Spleen (tissue), 11 donors: ENCODE measurements around the gene CCL18. TPM values are rescaled to one million over a fixed set of nuclear protein-coding genes. Genes with fewer than 3 reads are reported as not detected.
"Not testable (repeated sequence)": the region's sequence is repeated elsewhere in the genome, so short reads cannot be mapped to it uniquely, and the experiment has no call there.

Source experiments
- DNase-seq: peaks from one replicate; pipeline ENCODE4 v3.0.0-alpha.2; 2020
- H3K27ac ChIP-seq, 8 donors: fragments of 200-600 bp; sonication (generic) in 7 of 8; 1 replicate in 4 of 8; 2 replicates in 4 of 8; pipeline versions ENCODE4 v1.5.0 to v1.8.0; 2016 to 2021; ENCODE audit warnings: inconsistent platforms in 4 of 8, mild to moderate bottlenecking in 4 of 8, moderate library complexity in 1 of 8
- H3K27me3 ChIP-seq, 7 donors: fragments of 200-600 bp; sonication (generic) in 6 of 7; replicated peaks in 1 of 7; 1 replicate in 4 of 7; 2 replicates in 3 of 7; pipeline versions ENCODE4 v1.5.0 to v1.8.0; 2016 to 2021; ENCODE audit warnings: inconsistent platforms in 3 of 7, mild to moderate bottlenecking in 1 of 7
- H3K36me3 ChIP-seq, 6 donors: fragments of 200-600 bp; sonication (generic) in 5 of 6; 1 replicate in 4 of 6; 2 replicates in 2 of 6; pipeline versions ENCODE4 v1.5.0 to v1.8.0; 2016 to 2021; ENCODE audit warnings: inconsistent platforms in 2 of 6
- H3K4me1 ChIP-seq, 6 donors: fragments of 200-600 bp; sonication (generic) in 5 of 6; 1 replicate in 3 of 6; 2 replicates in 3 of 6; pipeline versions ENCODE4 v1.5.0 to v1.8.0; 2016 to 2021; ENCODE audit warnings: inconsistent platforms in 3 of 6
- H3K4me3 ChIP-seq, 8 donors: fragments of 200-600 bp; sonication (generic) in 7 of 8; 1 replicate in 4 of 8; 2 replicates in 4 of 8; pipeline versions ENCODE4 v1.5.0 to v1.8.0; 2016 to 2021; ENCODE audit warnings: inconsistent platforms in 4 of 8, mild to moderate bottlenecking in 4 of 8, moderate library complexity in 2 of 8
- H3K9me3 ChIP-seq, 8 donors: fragments of 200-600 bp; sonication (generic) in 7 of 8; 1 replicate in 4 of 8; 2 replicates in 4 of 8; pipeline versions ENCODE4 v1.5.0 to v1.8.0; 2016 to 2021; ENCODE audit warnings: inconsistent platforms in 4 of 8
- POLR2A ChIP-seq, 3 donors: fragments of 450-650 bp; IDR thresholded peaks; one replicate each; pipeline ENCODE4 v1.5.1; 2017; ENCODE audit warnings: antibody characterized with exemption in 3 of 3, mild to moderate bottlenecking in 1 of 3
- POLR2AphosphoS5 ChIP-seq, 3 donors: sonication (generic); formaldehyde crosslinking; IDR thresholded peaks; one replicate each; pipeline ENCODE4 v1.5.1; 2017; ENCODE audit warnings: antibody characterized with exemption in 3 of 3
- WGBS, 5 donors: extraction: QIAGEN DNeasy Blood & Tissue Kit in 3 of 5; methylation state at CpG; one replicate each; pipeline versions ENCODE4 v1.1.5 to v1.1.7; 2013 to 2018; 5-methylcytosine and 5-hydroxymethylcytosine counted together
- intact Hi-C: fragments of 100-400 bp; cut with DNase I; formaldehyde crosslinking; loops from one replicate; pipeline ENCODE4 v1.15.0; 2023; ENCODE audit warnings: low total_unique reads
- polyA plus RNA-seq, 3 donors: library from polyadenylated mRNA; stranded (reverse); fragments of 200-250 nt; gene quantifications; one replicate each; pipeline ENCODE4 v1.2.1, GENCODE V29; 2013
- total RNA-seq, 7 donors: library from RNA; depleted of rRNA in 3 of 7; stranded (reverse); fragments of >200 nt in 3 of 7; fragmentation: NEBNext Ultra II Directional in 4 of 7; extraction: Animal tissue kit (Norgen Biotek cat#: 25700) in 4 of 7; gene quantifications; one replicate each; pipeline versions ENCODE4 v1.1.0 to v1.2.1, GENCODE V29; 2016 to 2021
- TF ChIP-seq, protein P1 (sequence below), 11 experiments: fragments of 200-600 bp in 7 of 11; fragments of 450-650 bp in 4 of 11; sonication (generic) in 4 of 11; IDR thresholded peaks in 8 of 11; conservative IDR thresholded peaks in 3 of 11; 1 replicate in 7 of 11; 2 replicates in 4 of 11; pipeline versions ENCODE4 v1.4.0 to v1.8.0; 2016 to 2021; ENCODE audit warnings: antibody characterized with exemption in 11 of 11, inconsistent platforms in 4 of 11, mild to moderate bottlenecking in 1 of 11
- donor health status: healthy with polysubstance abuse.
- donor health status: DM: no; HTN: no; CAD: no; lungs with moderate emphysema.
- donor health status: DM: no; HTN: no; CAD: no.
- donor health status: Bipolar disorder and iron deficiency.
- donor health status: healthy.
- donor health status: DM: no; HTN: no; CAD: no.
- donor health status: DM: yes; HTN: yes; CAD: no.

CCL18 gene
- total and polyA plus RNA-seq, 10 donors = 5.2 to 109 (median 12.4) TPM

GRCh38 chr17:36094746-36095145 is 30.7 kb downstream of the CCL18 start:
- WGBS, 5 donors = 74 to 89% (median 81%) methylated on average over 7 of the region's 7 CpGs
- H3K27me3 ChIP-seq = no peaks in the 10 kb centered on the region

DNA sequence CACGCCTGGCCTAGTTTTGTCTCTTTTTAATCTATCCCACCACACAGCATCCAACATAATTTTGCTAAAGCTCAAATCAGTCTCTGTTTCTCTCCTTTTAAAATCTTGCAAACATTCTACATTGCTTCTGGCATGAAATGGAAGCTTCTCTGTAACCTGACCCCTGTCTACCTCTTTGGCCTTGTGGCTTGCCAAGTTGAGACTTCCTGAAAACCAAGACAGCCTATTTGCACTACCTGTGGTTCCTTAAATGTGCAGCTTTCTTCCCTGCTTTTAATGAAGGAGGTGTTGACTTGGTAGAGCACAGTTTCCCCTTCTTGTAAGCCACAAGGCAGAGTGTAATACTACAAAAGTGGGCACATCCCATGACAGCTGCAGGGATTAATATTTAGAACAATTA is 31.9 kb downstream of the CCL18 start:
- Histone ChIP-seq H3K4me3 (no peak overlapping the region), H3K36me3 (no peaks in the 10 kb centered on the region), H3K27ac (peak overlapping the region in 2 of 8 donors; percentile 5 to 7), H3K4me1 (peaks cover 4 to 69% (median 26%) of the 10 kb centered on the region in 6 donors), H3K9me3 (no peaks in the 10 kb centered on the region), H3K27me3 (no peaks in the 10 kb centered on the region)
- 86 to 100% (median 90%) methylated on average over 1 of the region's 1 CpG for WGBS, 5 donors
- TF ChIP-seq POLR2A (IDR thresholded peaks at IDR 0.05) (no peak), POLR2AphosphoS5 (IDR thresholded peaks at IDR 0.05) (no peak)
- TF ChIP-seq, protein P1, sequence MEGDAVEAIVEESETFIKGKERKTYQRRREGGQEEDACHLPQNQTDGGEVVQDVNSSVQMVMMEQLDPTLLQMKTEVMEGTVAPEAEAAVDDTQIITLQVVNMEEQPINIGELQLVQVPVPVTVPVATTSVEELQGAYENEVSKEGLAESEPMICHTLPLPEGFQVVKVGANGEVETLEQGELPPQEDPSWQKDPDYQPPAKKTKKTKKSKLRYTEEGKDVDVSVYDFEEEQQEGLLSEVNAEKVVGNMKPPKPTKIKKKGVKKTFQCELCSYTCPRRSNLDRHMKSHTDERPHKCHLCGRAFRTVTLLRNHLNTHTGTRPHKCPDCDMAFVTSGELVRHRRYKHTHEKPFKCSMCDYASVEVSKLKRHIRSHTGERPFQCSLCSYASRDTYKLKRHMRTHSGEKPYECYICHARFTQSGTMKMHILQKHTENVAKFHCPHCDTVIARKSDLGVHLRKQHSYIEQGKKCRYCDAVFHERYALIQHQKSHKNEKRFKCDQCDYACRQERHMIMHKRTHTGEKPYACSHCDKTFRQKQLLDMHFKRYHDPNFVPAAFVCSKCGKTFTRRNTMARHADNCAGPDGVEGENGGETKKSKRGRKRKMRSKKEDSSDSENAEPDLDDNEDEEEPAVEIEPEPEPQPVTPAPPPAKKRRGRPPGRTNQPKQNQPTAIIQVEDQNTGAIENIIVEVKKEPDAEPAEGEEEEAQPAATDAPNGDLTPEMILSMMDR (IDR thresholded peaks at IDR 0.05 in 8 of 11, conservative IDR thresholded peaks at IDR 0.05 in 3 of 11) = no peak
- no peak for DNase-seq
- intact Hi-C loops = no loop called here

More at GRCh38 chr17:36094746-36095145, 30.7 kb downstream of the CCL18 start:
- peaks cover 5 to 73% (median 36%) of the 10 kb centered on the region in 6 donors for H3K4me1 ChIP-seq
- intact Hi-C loops = no loop called here
- H3K36me3 ChIP-seq = no peaks in the 10 kb centered on the region
- H3K27ac ChIP-seq = no peak overlapping the region
- TF ChIP-seq, protein P1 (IDR thresholded peaks at IDR 0.05 in 8 of 11, conservative IDR thresholded peaks at IDR 0.05 in 3 of 11) = no peak
- TF ChIP-seq POLR2AphosphoS5 (IDR thresholded peaks at IDR 0.05) = no peak
- TF ChIP-seq POLR2A (IDR thresholded peaks at IDR 0.05) = no peak
- no peaks in the 10 kb centered on the region for H3K9me3 ChIP-seq
- no peak for DNase-seq
- H3K4me3 ChIP-seq = no peak overlapping the region

DNA sequence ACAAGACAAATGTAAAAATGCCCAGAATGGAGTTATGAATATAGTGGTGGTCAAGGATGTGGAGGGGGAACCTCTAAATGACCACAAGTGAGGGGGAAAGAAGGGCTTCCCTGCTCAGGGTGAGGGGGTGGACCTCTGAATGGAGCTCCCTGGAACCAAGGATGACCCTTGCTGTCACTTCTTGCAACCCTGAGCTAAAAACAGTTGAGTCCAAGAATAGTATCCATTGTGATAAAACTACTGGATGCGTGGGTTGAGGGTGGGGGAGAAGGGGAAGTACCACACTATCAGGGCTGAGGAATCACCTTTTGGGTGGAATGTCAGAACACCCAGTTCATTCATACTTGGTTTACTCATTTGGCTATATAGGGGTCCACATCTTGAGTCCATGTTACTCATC is 34.9 kb downstream of the CCL18 start:
- DNase-seq, intact Hi-C loops, H3K9me3 ChIP-seq, H3K27ac ChIP-seq, H3K4me3 ChIP-seq, H3K27me3 ChIP-seq, H3K36me3 ChIP-seq: not testable (repeated sequence)
- 81 to 96% (median 90%) methylated on average over 1 of the region's 1 CpG for WGBS, 5 donors
- peaks cover 0 to 61% (median 31%) of the 10 kb centered on the region in 6 donors for H3K4me1 ChIP-seq

DNA sequence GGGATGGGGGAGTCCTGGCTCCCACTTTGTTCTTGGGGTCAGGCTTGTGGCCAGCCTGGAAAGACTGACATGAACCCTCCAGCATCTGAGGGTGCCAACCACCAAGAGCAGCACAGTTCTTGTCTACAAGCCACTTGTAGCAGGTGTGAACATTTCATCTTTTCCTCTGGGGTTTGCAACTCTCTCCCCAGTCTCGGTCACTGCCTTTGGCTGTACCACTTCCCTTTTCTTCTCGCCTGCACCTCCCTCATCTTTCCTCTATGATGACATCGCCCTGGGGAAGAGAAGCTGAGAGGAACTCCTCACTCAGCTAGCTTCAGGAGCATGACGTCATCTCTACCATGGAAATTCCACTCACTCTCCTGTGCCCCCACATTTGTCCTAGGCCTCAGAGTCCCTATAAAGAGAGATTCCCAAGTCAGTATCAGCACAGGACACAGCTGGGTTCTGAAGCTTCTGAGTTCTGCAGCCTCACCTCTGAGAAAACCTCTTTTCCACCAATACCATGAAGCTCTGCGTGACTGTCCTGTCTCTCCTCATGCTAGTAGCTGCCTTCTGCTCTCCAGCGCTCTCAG is 39.4 kb downstream of the CCL18 start, which contains the start of gene CCL4:
TSS of gene CCL4 (plus strand) at position 427 of the 575 bp plus-strand sequence. CDS start at position 506, 79 bp downstream.
- whole genome bisulfite sequencing, 5 donors = 25 to 38% (median 30%) methylated on average over 6 of the region's 6 CpGs
- peak within 1 kb of the TSS in 6 of 8 donors; percentile 38 to 86 (median 71) for H3K27ac ChIP-seq
- H3K27me3 ChIP-seq, H3K36me3 ChIP-seq, intact Hi-C loops, H3K9me3 ChIP-seq: not testable (repeated sequence)
- peak within 1 kb of the TSS in 7 of 8 donors; percentile 13 to 64 (median 30) for H3K4me3 ChIP-seq
- peak in 2 of 3 donors; percentile 43 to 82 for TF ChIP-seq POLR2AphosphoS5 (IDR thresholded peaks at IDR 0.05)
- TF ChIP-seq, protein P1 (IDR thresholded peaks at IDR 0.05 in 8 of 11, conservative IDR thresholded peaks at IDR 0.05 in 3 of 11) = peak in 1 of 11 experiments; percentile 19
- peaks cover 0 to 72% (median 46%) of the 10 kb centered on the region in 6 donors for H3K4me1 ChIP-seq
- DNase-seq = peak; percentile 83

GRCh38 chr17:36104246-36104645 is 40.2 kb downstream of the CCL18 start:
- Histone ChIP-seq H3K4me3 (peak overlapping the region in 5 of 8 donors; percentile 21 to 64 (median 30)), H3K27ac (peak overlapping the region in 5 of 8 donors; percentile 44 to 86 (median 76)), H3K4me1 (peaks cover 0 to 74% (median 46%) of the 10 kb centered on the region in 6 donors)
- H3K9me3 ChIP-seq, DNase-seq, H3K36me3 ChIP-seq, H3K27me3 ChIP-seq, intact Hi-C loops: not testable (repeated sequence)
- WGBS, 5 donors = 38 to 62% (median 47%) methylated on average over 3 to 7 of the region's 7 CpGs
